Vagina (tissue), 2 donors: Measurements from ENCODE around the gene ZBTB16. TPM values are rescaled to one million over a fixed set of nuclear protein-coding genes. Genes with fewer than 3 reads are reported as not detected.

ENCODE experiments used
- DNase-seq, 2 donors: peaks; one replicate each; pipeline ENCODE4 v3.0.0-alpha.2; 2017; ENCODE audit errors: extremely low spot score in 2 of 2
- H3K27ac ChIP-seq: fragments of 200-600 bp; sonication (generic); one replicate; pipeline ENCODE4 v1.5.1; 2019
- H3K27me3 ChIP-seq: fragments of 200-600 bp; sonication (generic); one replicate; pipeline ENCODE4 v1.5.1; 2019
- H3K36me3 ChIP-seq, 2 donors: fragments of 200-600 bp; sonication (generic); one replicate each; pipeline ENCODE4 v1.5.1; 2017 to 2019
- H3K4me1 ChIP-seq: fragments of 200-600 bp; sonication (generic); one replicate; pipeline ENCODE4 v1.5.1; 2019
- H3K4me3 ChIP-seq, 2 donors: fragments of 200-600 bp; sonication (generic); 1 replicate in 1 of 2; 2 replicates in 1 of 2; pipeline ENCODE4 v1.5.1; 2016 to 2019
- H3K9me3 ChIP-seq: fragments of 200-600 bp; sonication (generic); one replicate; pipeline ENCODE4 v1.5.1; 2019
- POLR2A ChIP-seq, 2 donors: fragments of 450-650 bp; IDR thresholded peaks; one replicate each; pipeline ENCODE4 v1.6.1; 2017; ENCODE audit warnings: antibody characterized with exemption in 2 of 2, mild to moderate bottlenecking in 2 of 2, moderate library complexity in 2 of 2
- POLR2AphosphoS5 ChIP-seq, 2 donors: sonication (generic); formaldehyde crosslinking; IDR thresholded peaks; one replicate each; pipeline ENCODE4 v1.9.0; 2017; ENCODE audit warnings: antibody characterized with exemption in 2 of 2, mild to moderate bottlenecking in 2 of 2, low read depth in 1 of 2; ENCODE audit not compliant: insufficient read depth in 1 of 2
- intact Hi-C: fragments of 100-400 bp; cut with DNase I; formaldehyde crosslinking; loops from one replicate; pipeline ENCODE4 v1.15.1; 2023
- total RNA-seq: library from RNA; depleted of rRNA; stranded (reverse); fragments of >200 nt; gene quantifications from one replicate; pipeline ENCODE4 v1.2.3, GENCODE V29; 2016
- TF ChIP-seq, protein P1 (sequence below), 3 experiments: fragments of 450-650 bp in 2 of 3; fragments of 200-600 bp in 1 of 3; sonication (generic) in 1 of 3; IDR thresholded peaks; one replicate each; pipeline ENCODE4 v1.5.1; 2017 to 2019; ENCODE audit warnings: antibody characterized with exemption in 3 of 3, mild to moderate bottlenecking in 2 of 3, moderate library complexity in 2 of 3

ZBTB16 gene
- total RNA-seq, 1 donor from 2014 or later = 243 TPM

DNA sequence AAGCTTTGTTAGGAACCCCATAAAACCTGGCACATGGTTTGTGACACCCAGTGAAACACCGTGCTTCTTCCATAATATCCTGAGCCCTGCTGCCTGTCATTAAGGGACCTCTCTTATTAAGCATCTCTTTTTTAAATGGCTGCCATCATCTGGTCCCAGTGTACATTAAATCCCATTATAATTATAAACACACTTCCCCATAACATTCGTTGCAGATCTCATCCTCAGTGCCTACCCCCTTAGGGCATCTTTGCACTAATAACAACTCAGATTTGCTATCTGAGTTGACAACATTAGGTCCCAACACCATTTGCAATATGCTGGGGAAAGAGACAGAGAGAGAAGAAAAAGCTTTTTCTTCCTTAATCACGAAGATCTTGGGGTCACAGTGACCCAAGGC is 4.7 kb upstream of the ZBTB16 start:
- intact Hi-C loops = no loop called here

GRCh38 chr11:114056409-114056808 is 3.1 kb upstream of the ZBTB16 start:
- no peaks in the 10 kb centered on the region for H3K9me3 ChIP-seq
- H3K27ac ChIP-seq = no peak overlapping the region
- peaks cover 13% of the 10 kb centered on the region for H3K4me1 ChIP-seq
- intact Hi-C loops = no loop called here
- no peak overlapping the region for H3K4me3 ChIP-seq
- TF ChIP-seq POLR2A (IDR thresholded peaks at IDR 0.05) (no peak), POLR2AphosphoS5 (IDR thresholded peaks at IDR 0.05; ENCODE audit: insufficient read depth in 1 of 2, low read depth in 1 of 2) (no peak)
- TF ChIP-seq, protein P1, sequence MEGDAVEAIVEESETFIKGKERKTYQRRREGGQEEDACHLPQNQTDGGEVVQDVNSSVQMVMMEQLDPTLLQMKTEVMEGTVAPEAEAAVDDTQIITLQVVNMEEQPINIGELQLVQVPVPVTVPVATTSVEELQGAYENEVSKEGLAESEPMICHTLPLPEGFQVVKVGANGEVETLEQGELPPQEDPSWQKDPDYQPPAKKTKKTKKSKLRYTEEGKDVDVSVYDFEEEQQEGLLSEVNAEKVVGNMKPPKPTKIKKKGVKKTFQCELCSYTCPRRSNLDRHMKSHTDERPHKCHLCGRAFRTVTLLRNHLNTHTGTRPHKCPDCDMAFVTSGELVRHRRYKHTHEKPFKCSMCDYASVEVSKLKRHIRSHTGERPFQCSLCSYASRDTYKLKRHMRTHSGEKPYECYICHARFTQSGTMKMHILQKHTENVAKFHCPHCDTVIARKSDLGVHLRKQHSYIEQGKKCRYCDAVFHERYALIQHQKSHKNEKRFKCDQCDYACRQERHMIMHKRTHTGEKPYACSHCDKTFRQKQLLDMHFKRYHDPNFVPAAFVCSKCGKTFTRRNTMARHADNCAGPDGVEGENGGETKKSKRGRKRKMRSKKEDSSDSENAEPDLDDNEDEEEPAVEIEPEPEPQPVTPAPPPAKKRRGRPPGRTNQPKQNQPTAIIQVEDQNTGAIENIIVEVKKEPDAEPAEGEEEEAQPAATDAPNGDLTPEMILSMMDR (IDR thresholded peaks at IDR 0.05) = no peak
- DNase-seq = no peak
- no peaks in the 10 kb centered on the region for H3K27me3 ChIP-seq
- no peaks in the 10 kb centered on the region for H3K36me3 ChIP-seq

More for the DNA sequence above, 4.7 kb upstream of the ZBTB16 start:
- TF ChIP-seq POLR2A (IDR thresholded peaks at IDR 0.05) (no peak), POLR2AphosphoS5 (IDR thresholded peaks at IDR 0.05; ENCODE audit: insufficient read depth in 1 of 2, low read depth in 1 of 2) (no peak)
- TF ChIP-seq, protein P1 (IDR thresholded peaks at IDR 0.05) = no peak
- Histone ChIP-seq H3K4me3 (no peak overlapping the region), H3K36me3 (no peaks in the 10 kb centered on the region), H3K27ac (no peak overlapping the region), H3K4me1 (peaks cover 13% of the 10 kb centered on the region), H3K27me3 (no peaks in the 10 kb centered on the region), H3K9me3 (no peaks in the 10 kb centered on the region)
- no peak for DNase-seq

DNA sequence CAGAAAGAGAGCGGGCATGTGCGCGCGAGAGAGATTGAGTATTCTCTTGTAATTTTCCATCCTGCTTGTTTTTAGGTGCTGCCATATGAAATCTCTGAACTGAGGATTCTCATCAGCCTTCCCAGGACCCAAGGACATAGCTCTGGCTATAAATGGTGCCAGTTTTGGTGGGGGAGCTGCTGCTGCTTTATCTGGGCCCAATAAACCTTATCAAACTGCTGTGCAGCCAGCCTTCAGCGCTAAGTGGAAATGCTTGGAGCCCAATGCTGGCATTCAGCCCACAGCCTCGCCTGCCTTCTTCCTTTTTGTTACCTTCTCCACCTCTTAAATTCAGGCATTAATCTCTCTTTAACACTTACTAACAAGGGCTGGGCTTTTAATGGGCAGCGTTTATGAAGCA is 2.4 kb upstream of the ZBTB16 start:
- DNase-seq = no peak
- Histone ChIP-seq H3K36me3 (no peaks in the 10 kb centered on the region), H3K27me3 (no peaks in the 10 kb centered on the region), H3K4me3 (no peak overlapping the region), H3K9me3 (no peaks in the 10 kb centered on the region), H3K27ac (no peak overlapping the region), H3K4me1 (peaks cover 19% of the 10 kb centered on the region)
- intact Hi-C loops = no loop called here
- TF ChIP-seq, protein P1 (IDR thresholded peaks at IDR 0.05) = no peak
- TF ChIP-seq POLR2AphosphoS5 (IDR thresholded peaks at IDR 0.05; ENCODE audit: insufficient read depth in 1 of 2, low read depth in 1 of 2) (no peak), POLR2A (IDR thresholded peaks at IDR 0.05) (no peak)

GRCh38 chr11:114057605-114058004 is 1.9 kb upstream of the ZBTB16 start:
- Histone ChIP-seq H3K36me3 (no peaks in the 10 kb centered on the region), H3K9me3 (no peaks in the 10 kb centered on the region), H3K4me1 (peaks cover 24% of the 10 kb centered on the region), H3K4me3 (no peak overlapping the region), H3K27ac (no peak overlapping the region), H3K27me3 (no peaks in the 10 kb centered on the region)
- intact Hi-C loops = loop anchor here (2.0 kb wide), 1 partner anchor 203 kb away; no protein-coding TSS in a partner anchor
- no peak for DNase-seq
- TF ChIP-seq POLR2A (IDR thresholded peaks at IDR 0.05) = no peak
- TF ChIP-seq, protein P1 (IDR thresholded peaks at IDR 0.05) = no peak
- TF ChIP-seq POLR2AphosphoS5 (IDR thresholded peaks at IDR 0.05; ENCODE audit: insufficient read depth in 1 of 2, low read depth in 1 of 2) = no peak

- H3K4me1 ChIP-seq = peaks cover 29% of the 10 kb centered on the region
- peak overlapping the region; percentile 96 for H3K27ac ChIP-seq
- no peak for DNase-seq
- intact Hi-C loops = loop anchor here (2.0 kb wide), 1 partner anchor 203 kb away; no protein-coding TSS in a partner anchor
- H3K4me3 ChIP-seq = peak overlapping the region; percentile 81 to 97
- no peaks in the 10 kb centered on the region for H3K27me3 ChIP-seq
- no peaks in the 10 kb centered on the region for H3K9me3 ChIP-seq
- H3K36me3 ChIP-seq = peaks cover 0 to 4% of the 10 kb centered on the region in 2 donors
- TF ChIP-seq POLR2A (IDR thresholded peaks at IDR 0.05) (no peak), POLR2AphosphoS5 (IDR thresholded peaks at IDR 0.05; ENCODE audit: insufficient read depth in 1 of 2, low read depth in 1 of 2) (peak in 1 of 2 donors; percentile 42)
- TF ChIP-seq, protein P1 (IDR thresholded peaks at IDR 0.05) = no peak
Observed at GRCh38 chr11:114058026-114058706, 1.3 kb upstream of the ZBTB16 start.
